Stimulated activated CD4-positive, alpha-beta T cell treated with anti-CD3 and anti-CD28 coated beads, Interleukin-2, amount 100 ng/mL, for 24 hours (primary cell): Measurements from ENCODE around the gene IVNS1ABP.
"Not testable (repeated sequence)": the region's sequence is repeated elsewhere in the genome, so short reads cannot be mapped to it uniquely, and the experiment has no call there.

ENCODE experiments used
- DNase-seq, 2 donors: peaks; one replicate each; pipeline ENCODE4 v3.0.0-alpha.2; 2020

Gene IVNS1ABP

GRCh38 chr1:185291652-185292051 lies 25.4 kb downstream of the IVNS1ABP start:
- no peak for DNase-seq

- DNase-seq: no peak
Measured at GRCh38 chr1:185291159-185291558, 25.9 kb downstream of the IVNS1ABP start.

- DNase-seq: no peak
Measured at GRCh38 chr1:185289880-185290279, 27.2 kb downstream of the IVNS1ABP start.

- DNase-seq: no peak
Measured at GRCh38 chr1:185288435-185288834, 28.6 kb downstream of the IVNS1ABP start.

- no peak for DNase-seq
Measured at GRCh38 chr1:185287451-185287850, 29.6 kb downstream of the IVNS1ABP start.

- DNase-seq: no peak
Measured at GRCh38 chr1:185284533-185285276, 32.3 kb downstream of the IVNS1ABP start.

- DNase-seq: no peak
Measured at GRCh38 chr1:185284116-185284515, 32.9 kb downstream of the IVNS1ABP start.

GRCh38 chr1:185281245-185281644 lies 35.8 kb downstream of the IVNS1ABP start:
- DNase-seq: no peak

- DNase-seq: no peak
Measured at GRCh38 chr1:185280589-185280988, 36.5 kb downstream of the IVNS1ABP start.

- no peak for DNase-seq
Measured at GRCh38 chr1:185279571-185279970, 37.5 kb downstream of the IVNS1ABP start.

GRCh38 chr1:185271921-185272320 lies 45.1 kb downstream of the IVNS1ABP start:
- no peak for DNase-seq

- no peak for DNase-seq
Measured at GRCh38 chr1:185268352-185268751, 48.7 kb downstream of the IVNS1ABP start.

GRCh38 chr1:185267701-185268100 lies 49.3 kb downstream of the IVNS1ABP start:
- no peak for DNase-seq

GRCh38 chr1:185267301-185267700 lies 49.7 kb downstream of the IVNS1ABP start:
- no peak for DNase-seq

- no peak for DNase-seq
Measured at GRCh38 chr1:185265314-185265713, 51.7 kb downstream of the IVNS1ABP start.

- no peak for DNase-seq
Measured at GRCh38 chr1:185263780-185264179, 53.3 kb downstream of the IVNS1ABP start.

- no peak for DNase-seq
Measured at GRCh38 chr1:185263292-185263691, 53.8 kb downstream of the IVNS1ABP start.

- no peak for DNase-seq
Measured at GRCh38 chr1:185262151-185262550, 54.9 kb downstream of the IVNS1ABP start.

GRCh38 chr1:185260611-185261010 lies 56.4 kb downstream of the IVNS1ABP start:
- DNase-seq: no peak

GRCh38 chr1:185258676-185259075 lies 58.4 kb downstream of the IVNS1ABP start:
- no peak for DNase-seq

- no peak for DNase-seq
Measured at GRCh38 chr1:185257950-185258208, 59.2 kb downstream of the IVNS1ABP start.

GRCh38 chr1:185257116-185257949 lies 59.7 kb downstream of the IVNS1ABP start:
- DNase-seq: not testable (repeated sequence)

- DNase-seq: not testable (repeated sequence)
Measured at GRCh38 chr1:185255595-185255994, 61.4 kb downstream of the IVNS1ABP start.

- DNase-seq: not testable (repeated sequence)
Measured at GRCh38 chr1:185252404-185252803, 64.6 kb downstream of the IVNS1ABP start.
